Heart right ventricle (tissue), 16 donors: ENCODE data around the gene JPH2. TPM values are rescaled to one million over a fixed set of nuclear protein-coding genes. Genes with fewer than 3 reads are reported as not detected.

Source experiments
- ATAC-seq, 8 donors: fragments of 200-7000 bp; cut with Tn5 transposase; one replicate each; pipeline ENCODE4 v1.9.1; 2020; ENCODE audit warnings: mild to moderate bottlenecking in 8 of 8, moderate library complexity in 8 of 8, moderate number of reproducible peaks in 1 of 8
- DNase-seq, 2 donors: peaks; one replicate each; pipeline ENCODE4 v3.0.0-alpha.2; 2020
- H3K27ac ChIP-seq, 10 donors: fragments of 200-600 bp; sonication (generic) in 2 of 10; one replicate each; pipeline versions ENCODE4 v1.5.0 to v1.8.0; 2020 to 2022; ENCODE audit warnings: mild to moderate bottlenecking in 3 of 10
- H3K27me3 ChIP-seq, 7 donors: fragments of 200-600 bp; one replicate each; pipeline ENCODE4 v1.8.0; 2021 to 2022; ENCODE audit warnings: mild to moderate bottlenecking in 2 of 7
- H3K36me3 ChIP-seq, 9 donors: fragments of 200-600 bp; sonication (generic) in 1 of 9; one replicate each; pipeline versions ENCODE4 v1.5.0 to v1.8.0; 2020 to 2022; ENCODE audit warnings: mild to moderate bottlenecking in 2 of 9
- H3K4me1 ChIP-seq, 9 donors: fragments of 200-600 bp; sonication (generic) in 1 of 9; one replicate each; pipeline versions ENCODE4 v1.5.0 to v1.8.0; 2020 to 2022; ENCODE audit warnings: mild to moderate bottlenecking in 4 of 9
- H3K4me3 ChIP-seq, 10 donors: fragments of 200-600 bp; sonication (generic) in 2 of 10; one replicate each; pipeline versions ENCODE4 v1.5.0 to v1.8.0; 2020 to 2022; ENCODE audit warnings: mild to moderate bottlenecking in 7 of 10, moderate library complexity in 2 of 10
- H3K9me3 ChIP-seq, 11 donors: fragments of 200-600 bp in 10 of 11; sonication (generic) in 2 of 11; one replicate each; pipeline versions ENCODE4 v1.5.0 to v1.8.0; 2013 to 2022; ENCODE audit warnings: mild to moderate bottlenecking in 2 of 11, control low read depth in 1 of 11, moderate library complexity in 1 of 11
- CTCF ChIP-seq, 9 donors: fragments of 200-600 bp; sonication (generic) in 2 of 9; IDR thresholded peaks; one replicate each; pipeline versions ENCODE4 v1.5.0 to v1.8.0; 2021 to 2022; ENCODE audit warnings: antibody characterized with exemption in 9 of 9, mild to moderate bottlenecking in 5 of 9, moderate library complexity in 1 of 9
- WGBS, 2 donors: extraction: QIAGEN DNeasy Blood & Tissue Kit; methylation state at CpG; one replicate each; pipeline ENCODE4 v1.1.7; 2013; ENCODE audit warnings: inconsistent platforms in 1 of 2; 5-methylcytosine and 5-hydroxymethylcytosine counted together
- intact Hi-C, 10 donors: fragments of 100-400 bp; cut with DNase I; formaldehyde crosslinking; loops; one replicate each; pipeline versions ENCODE4 v1.11.1 to v1.14.2; 2022
- polyA plus RNA-seq, 2 donors: library from polyadenylated mRNA; stranded (reverse); fragments of 200-250 nt; gene quantifications; one replicate each; pipeline ENCODE4 v1.2.3, GENCODE V29; 2013
- total RNA-seq, 10 donors: library from RNA; stranded (reverse); fragmentation: NEBNext Ultra II Directional in 3 of 10; extraction: Animal tissue kit (Norgen Biotek cat#: 25700) in 3 of 10; gene quantifications; one replicate each; pipeline versions ENCODE4 v1.2.1 to v1.2.4, GENCODE V29; 2021 to 2023
- donor health status: Arrhythmogenic right ventricular cardiomyopathy.
- donor health status: ischemic (EF 13 %, LVEDD 7.1; RV severe dilation, severe dysfunction).
- donor health status: healthy with polysubstance abuse.
- donor health status: DM: no; HTN: yes; CAD: no.
- donor health status: DM: no; HTN: no; CAD: no.
- donor health status: ischemic (EF 25% LVEDD 6.9; RV normal size, moderate dysfunction).
- donor health status: ischemic (EF 25% LVEDD 5.7; RV mildly dilated, moderate dysfunction).
- donor health status: healthy.
- donor health status: DM: yes; HTN: yes; CAD: no.
- donor health status: Ischemic cardiomyopathy.
- donor health status: ischemic (EF 35%, LVEDD 5.7; RV mildly dilated, moderate dysfunction).
- donor health status: nonischemic (EF 11% LVEDD 7.7; RV severe dilation, severe dysfunction).
- donor health status: DM: yes; HTN: yes; CAD: no.
- donor health status: PGD.
- donor health status: ischemic (EF 29% LVEDD 5.4; RV normal size, mild dysfunction).
- donor health status: nonischemic (EF 23%, LVEDD 6.1; RV moderate dilation, normal function).

The JPH2 gene
- total and polyA plus RNA-seq, 12 donors = 61.9 to 215 (median 146) TPM

- intact Hi-C loops = loop anchor here in 2 of 10 donors (5.0 kb wide), 2 partner anchors 47 to 52 kb away; partner anchors contain the start of gene JPH2 (in 1 of the 2)
- H3K36me3 ChIP-seq = no peaks in the 10 kb centered on the region
- H3K27me3 ChIP-seq = peaks cover 0 to 4% (median 0%) of the 10 kb centered on the region in 7 donors
- ATAC-seq = no peak
- 50 to 51% methylated on average over 8 of the region's 8 CpGs for WGBS, 2 donors
- H3K27ac ChIP-seq = peak overlapping the region in 7 of 10 donors; percentile 3 to 91 (median 90)
- TF ChIP-seq CTCF (IDR thresholded peaks at IDR 0.05) = no peak
- H3K4me1 ChIP-seq = peaks cover 9 to 65% (median 26%) of the 10 kb centered on the region in 9 donors
- no peak overlapping the region for H3K4me3 ChIP-seq
- no peak for DNase-seq
- no peaks in the 10 kb centered on the region for H3K9me3 ChIP-seq
Observed at GRCh38 chr20:44135417-44136204, 51.4 kb downstream of the JPH2 start.

GRCh38 chr20:44135012-44135412, 52.0 kb downstream of the JPH2 start:
- Histone ChIP-seq H3K27me3 (no peaks in the 10 kb centered on the region), H3K27ac (peak overlapping the region in 6 of 10 donors; percentile 3 to 91 (median 90)), H3K36me3 (no peaks in the 10 kb centered on the region), H3K9me3 (no peaks in the 10 kb centered on the region), H3K4me3 (no peak overlapping the region), H3K4me1 (peaks cover 9 to 64% (median 30%) of the 10 kb centered on the region in 9 donors)
- intact Hi-C loops = loop anchor here in 2 of 10 donors (5.0 kb wide), 2 partner anchors 47 to 52 kb away; partner anchors contain the start of gene JPH2 (in 1 of the 2)
- WGBS, 2 donors = 56 to 88% methylated on average over 3 of the region's 3 CpGs
- no peak for DNase-seq
- no peak for TF ChIP-seq CTCF (IDR thresholded peaks at IDR 0.05)
- ATAC-seq = no peak

GRCh38 chr20:44133424-44133823, 53.6 kb downstream of the JPH2 start:
- Histone ChIP-seq H3K27me3 (no peaks in the 10 kb centered on the region), H3K4me1 (peaks cover 9 to 51% (median 19%) of the 10 kb centered on the region in 9 donors), H3K4me3 (no peak overlapping the region), H3K36me3 (peaks cover 0 to 3% (median 0%) of the 10 kb centered on the region in 9 donors), H3K9me3 (no peaks in the 10 kb centered on the region), H3K27ac (peak overlapping the region in 4 of 10 donors; percentile 1 to 48 (median 18))
- intact Hi-C loops = no loop called here
- DNase-seq (no peak), ATAC-seq (no peak)
- TF ChIP-seq CTCF (IDR thresholded peaks at IDR 0.05) = no peak
- WGBS, 2 donors = 84 to 88% methylated on average over 4 of the region's 4 CpGs

- 49 to 58% methylated on average over 1 of the region's 1 CpG for WGBS, 2 donors
- DNase-seq = no peak
- intact Hi-C loops = no loop called here
- TF ChIP-seq CTCF (IDR thresholded peaks at IDR 0.05) = no peak
- ATAC-seq = no peak
- Histone ChIP-seq H3K27ac (no peak overlapping the region), H3K4me3 (no peak overlapping the region), H3K9me3 (no peaks in the 10 kb centered on the region), H3K4me1 (peaks cover 0 to 34% (median 7%) of the 10 kb centered on the region in 9 donors), H3K27me3 (no peaks in the 10 kb centered on the region), H3K36me3 (peaks cover 0 to 3% (median 0%) of the 10 kb centered on the region in 9 donors)
Observed at GRCh38 chr20:44131704-44132103, 55.3 kb downstream of the JPH2 start.
